NT2/D1 (cell line): ENCODE results near the gene SCYGR3.

Experiments used
- YY1 ChIP-seq: IDR thresholded peaks from 2 replicates; pipeline ENCODE4 v1.6.1; 2011; ENCODE audit not compliant: insufficient read length, insufficient read depth
- ZNF274 ChIP-seq: IDR thresholded peaks from 2 replicates; pipeline ENCODE4 v1.6.1; 2011; ENCODE audit warnings: mild to moderate bottlenecking, low read depth, low read length

DNA sequence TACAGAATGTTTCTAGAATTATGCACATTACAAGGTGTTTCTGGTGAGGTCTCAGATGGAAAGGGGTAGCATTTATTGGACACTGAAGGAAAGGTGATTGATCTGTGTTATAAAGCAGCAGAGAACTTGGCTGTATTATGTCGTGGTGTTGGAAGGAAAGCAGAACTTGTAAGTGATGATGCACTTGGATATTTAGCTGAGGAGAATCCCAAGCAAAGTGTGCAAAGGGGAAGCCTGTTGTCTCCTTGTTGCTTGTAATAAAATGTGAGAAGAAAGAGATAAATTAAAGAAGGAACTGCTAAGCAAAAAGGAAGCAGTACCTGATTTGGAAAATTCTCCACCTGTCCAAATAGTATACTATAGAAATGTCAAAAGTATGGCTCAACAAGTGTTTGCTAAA is 39.8 kb upstream of the SCYGR3 start:
- no peak for TF ChIP-seq YY1
- TF ChIP-seq ZNF274: no peak
